IPS-18c (cell line): ENCODE data around the gene EVA1C.
"Not testable (repeated sequence)": the region's sequence is repeated elsewhere in the genome, so short reads cannot be mapped to it uniquely, and the experiment has no call there.

ENCODE experiments used
- H3K4me3 ChIP-seq: 2 replicates; pipeline ENCODE4 v1.7.0; 2013; ENCODE audit warnings: low read depth, mild to moderate bottlenecking, low read length, moderate library complexity; ENCODE audit not compliant: insufficient read depth
- H3K9me3 ChIP-seq: one replicate; pipeline ENCODE4 v1.6.1; 2013; ENCODE audit warnings: mild to moderate bottlenecking, low read length, moderate library complexity; ENCODE audit not compliant: control insufficient read depth, insufficient read depth

EVA1C gene

GRCh38 chr21:32445101-32445500 lies 32.6 kb downstream of the EVA1C start:
- H3K4me3 ChIP-seq: no peak overlapping the region

GRCh38 chr21:32446440-32446839 lies 33.9 kb downstream of the EVA1C start:
- H3K9me3 ChIP-seq: not testable (repeated sequence)

More at GRCh38 chr21:32445101-32445500, 32.6 kb downstream of the EVA1C start:
- H3K9me3 ChIP-seq: no peaks in the 10 kb centered on the region

GRCh38 chr21:32447224-32447623 lies 34.7 kb downstream of the EVA1C start:
- H3K9me3 ChIP-seq: no peaks in the 10 kb centered on the region
- H3K4me3 ChIP-seq: no peak overlapping the region

More at GRCh38 chr21:32446440-32446839, 33.9 kb downstream of the EVA1C start:
- H3K4me3 ChIP-seq: not testable (repeated sequence)

- Histone ChIP-seq H3K4me3 (no peak overlapping the region), H3K9me3 (no peaks in the 10 kb centered on the region)
Measured at GRCh38 chr21:32448803-32449594, 36.5 kb downstream of the EVA1C start.

- not testable (repeated sequence) for H3K9me3 ChIP-seq
Measured at GRCh38 chr21:32450881-32451701, 38.6 kb downstream of the EVA1C start.

GRCh38 chr21:32452191-32452590 lies 39.7 kb downstream of the EVA1C start:
- H3K4me3 ChIP-seq: not testable (repeated sequence)

More at GRCh38 chr21:32450881-32451701, 38.6 kb downstream of the EVA1C start:
- not testable (repeated sequence) for H3K4me3 ChIP-seq

GRCh38 chr21:32452641-32453040 lies 40.1 kb downstream of the EVA1C start:
- Histone ChIP-seq H3K9me3 (no peaks in the 10 kb centered on the region), H3K4me3 (no peak overlapping the region)

More at GRCh38 chr21:32452191-32452590, 39.7 kb downstream of the EVA1C start:
- H3K9me3 ChIP-seq: not testable (repeated sequence)

GRCh38 chr21:32455548-32455947 lies 43.0 kb downstream of the EVA1C start:
- no peaks in the 10 kb centered on the region for H3K9me3 ChIP-seq
- no peak overlapping the region for H3K4me3 ChIP-seq

GRCh38 chr21:32456497-32456918 lies 44.0 kb downstream of the EVA1C start:
- no peaks in the 10 kb centered on the region for H3K9me3 ChIP-seq

GRCh38 chr21:32457360-32457840 lies 44.9 kb downstream of the EVA1C start:
- Histone ChIP-seq H3K4me3 (no peak overlapping the region), H3K9me3 (no peaks in the 10 kb centered on the region)

More at GRCh38 chr21:32456497-32456918, 44.0 kb downstream of the EVA1C start:
- no peak overlapping the region for H3K4me3 ChIP-seq

GRCh38 chr21:32457962-32458361 lies 45.5 kb downstream of the EVA1C start:
- Histone ChIP-seq H3K9me3 (no peaks in the 10 kb centered on the region), H3K4me3 (no peak overlapping the region)

- Histone ChIP-seq H3K9me3 (peaks cover 4% of the 10 kb centered on the region), H3K4me3 (no peak overlapping the region)
Measured at GRCh38 chr21:32459972-32460371, 47.5 kb downstream of the EVA1C start.

GRCh38 chr21:32461503-32461902 lies 49.0 kb downstream of the EVA1C start:
- Histone ChIP-seq H3K4me3 (no peak overlapping the region), H3K9me3 (peaks cover 4% of the 10 kb centered on the region)

GRCh38 chr21:32462564-32462963 lies 50.1 kb downstream of the EVA1C start:
- H3K9me3 ChIP-seq, H3K4me3 ChIP-seq: not testable (repeated sequence)

GRCh38 chr21:32463367-32463766 lies 50.9 kb downstream of the EVA1C start:
- Histone ChIP-seq H3K4me3 (no peak overlapping the region), H3K9me3 (peaks cover 4% of the 10 kb centered on the region)

- Histone ChIP-seq H3K9me3 (peaks cover 4% of the 10 kb centered on the region), H3K4me3 (no peak overlapping the region)
Measured at GRCh38 chr21:32463889-32464300, 51.4 kb downstream of the EVA1C start.

GRCh38 chr21:32467291-32467690 lies 54.8 kb downstream of the EVA1C start:
- Histone ChIP-seq H3K4me3 (no peak overlapping the region), H3K9me3 (peaks cover 4% of the 10 kb centered on the region)

- Histone ChIP-seq H3K4me3 (no peak overlapping the region), H3K9me3 (peaks cover 4% of the 10 kb centered on the region)
Measured at GRCh38 chr21:32468681-32469111, 56.2 kb downstream of the EVA1C start.
